Measurements from ENCODE around the gene CCDC178. TPM values are rescaled to one million over a fixed set of nuclear protein-coding genes. Genes with fewer than 3 reads are reported as not detected.

The CCDC178 gene
- total and polyA plus RNA-seq, 2 donors (not counting 1 experiment from before 2014, with no cell fraction given): 0.17 TPM; not detected in 1

DNA sequence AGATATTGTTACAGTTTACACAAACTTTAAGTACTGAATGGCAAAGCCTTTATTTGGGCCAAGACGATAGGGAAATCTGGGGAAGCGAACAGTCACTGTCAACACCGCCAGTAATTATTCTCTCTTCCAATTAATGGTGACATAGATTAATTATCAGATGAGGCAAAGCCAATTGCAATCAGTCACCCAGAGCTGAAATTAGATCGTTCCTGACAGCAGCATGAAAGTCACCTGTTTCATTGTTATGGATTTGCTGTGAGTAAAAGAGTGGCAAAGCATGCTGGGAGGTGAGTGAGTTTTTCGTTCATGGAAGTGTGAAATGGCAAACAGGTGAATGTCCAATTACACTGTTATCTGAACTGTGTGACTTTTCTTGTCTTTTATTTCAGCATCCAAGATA, 502.9 kb downstream of the CCDC178 start:
- no peaks in the 10 kb centered on the region for H4K20me1 ChIP-seq (ENCODE audit: control insufficient read depth, extremely low read depth, insufficient read depth, low read length)
- no peaks in the 10 kb centered on the region for H3K9me3 ChIP-seq (ENCODE audit: control insufficient read depth, insufficient read depth, low read depth, low read length)
- DNase-seq (ENCODE audit: low read depth in 2 of 2): no peak
- H3K4me3 ChIP-seq (replicated peaks in 1 of 4; ENCODE audit: control extremely low read depth in 1 of 4, insufficient read depth in 1 of 4, low read depth in 3 of 4, low read length in 4 of 4): no peak overlapping the region
- H2AFZ ChIP-seq (ENCODE audit: low read length): no peak overlapping the region
- no peaks in the 10 kb centered on the region for H3K27me3 ChIP-seq (ENCODE audit: control insufficient read depth, insufficient read depth, low read length)
- no peaks in the 10 kb centered on the region for H3K36me3 ChIP-seq (ENCODE audit: control insufficient read depth, insufficient read depth, low read length)
- H3K9ac ChIP-seq (ENCODE audit: insufficient read depth, low read length): no peak overlapping the region
- H3K79me2 ChIP-seq (ENCODE audit: control insufficient read depth, insufficient read depth, low read length): no peaks in the 10 kb centered on the region
- H3K4me2 ChIP-seq (ENCODE audit: extremely low read depth, insufficient read depth, low read length): no peak overlapping the region
- H3K4me1 ChIP-seq (ENCODE audit: control insufficient read depth, extremely low read depth, insufficient read depth, low read length): no peaks in the 10 kb centered on the region
- no peak overlapping the region for H3K27ac ChIP-seq (ENCODE audit: insufficient read depth, low read length)
- TF ChIP-seq EZH2 (IDR thresholded peaks at IDR 0.05; ENCODE audit: low read length, missing control alignments) (no peak), CTCF (conservative IDR thresholded peaks at IDR 0.05 in 1 of 2, IDR thresholded peaks at IDR 0.05 in 1 of 2; ENCODE audit: low read depth in 1 of 2, low read length in 2 of 2) (no peak)

DNA sequence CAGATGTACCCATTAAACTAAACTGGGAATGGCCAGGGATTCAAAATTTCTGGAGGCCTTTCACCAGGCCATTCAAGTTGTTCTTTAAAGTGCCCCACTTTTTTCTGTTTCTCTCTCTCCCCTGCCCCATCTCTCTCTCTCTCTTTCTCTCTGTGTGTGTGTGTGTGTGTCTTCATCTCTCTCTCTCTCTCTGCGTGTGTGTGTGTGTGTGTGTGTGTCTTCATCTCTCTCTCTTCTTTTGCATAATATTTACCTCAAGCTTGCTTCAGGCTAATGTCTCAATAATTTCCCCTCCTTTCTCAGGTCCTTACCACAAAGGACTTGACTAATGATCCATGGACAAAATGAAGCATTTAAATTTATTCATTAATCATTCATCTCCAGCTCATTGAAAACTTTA, 503.5 kb downstream of the CCDC178 start:
- Histone ChIP-seq H3K4me3 (replicated peaks in 1 of 4; ENCODE audit: control extremely low read depth in 1 of 4, insufficient read depth in 1 of 4, low read depth in 3 of 4, low read length in 4 of 4) (no peak overlapping the region), H3K27me3 (ENCODE audit: control insufficient read depth, insufficient read depth, low read length) (no peaks in the 10 kb centered on the region), H2AFZ (ENCODE audit: low read length) (no peak overlapping the region), H4K20me1 (ENCODE audit: control insufficient read depth, extremely low read depth, insufficient read depth, low read length) (no peaks in the 10 kb centered on the region), H3K4me2 (ENCODE audit: extremely low read depth, insufficient read depth, low read length) (no peak overlapping the region), H3K9ac (ENCODE audit: insufficient read depth, low read length) (no peak overlapping the region), H3K27ac (ENCODE audit: insufficient read depth, low read length) (no peak overlapping the region), H3K9me3 (ENCODE audit: control insufficient read depth, insufficient read depth, low read depth, low read length) (no peaks in the 10 kb centered on the region), H3K79me2 (ENCODE audit: control insufficient read depth, insufficient read depth, low read length) (no peaks in the 10 kb centered on the region), H3K36me3 (ENCODE audit: control insufficient read depth, insufficient read depth, low read length) (no peaks in the 10 kb centered on the region), H3K4me1 (ENCODE audit: control insufficient read depth, extremely low read depth, insufficient read depth, low read length) (no peaks in the 10 kb centered on the region)
- DNase-seq (ENCODE audit: low read depth in 2 of 2): peak in 1 of 2 donors; percentile 27
- TF ChIP-seq CTCF (conservative IDR thresholded peaks at IDR 0.05 in 1 of 2, IDR thresholded peaks at IDR 0.05 in 1 of 2; ENCODE audit: low read depth in 1 of 2, low read length in 2 of 2) (no peak), EZH2 (IDR thresholded peaks at IDR 0.05; ENCODE audit: low read length, missing control alignments) (no peak)

DNA sequence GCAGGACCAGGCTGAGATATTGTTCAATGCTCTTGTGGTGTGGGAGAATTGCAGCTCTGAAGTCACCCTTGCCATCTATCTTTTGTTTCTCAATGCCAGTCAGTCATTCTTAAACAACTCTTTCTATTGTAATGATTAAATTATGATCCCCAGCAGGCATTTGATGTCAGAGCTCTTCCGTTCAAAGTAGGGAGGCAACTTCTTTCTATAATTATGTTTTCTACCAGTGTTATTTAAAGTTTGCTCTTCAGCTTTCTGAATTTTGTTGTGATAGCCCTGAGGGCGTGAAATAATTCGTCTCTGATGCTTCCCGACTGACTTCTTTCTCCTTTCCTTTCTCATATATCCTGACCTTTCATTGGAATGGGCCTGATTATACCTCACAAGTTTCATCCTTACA, 506.3 kb downstream of the CCDC178 start:
- H3K27ac ChIP-seq (ENCODE audit: insufficient read depth, low read length): no peak overlapping the region
- H3K9me3 ChIP-seq (ENCODE audit: control insufficient read depth, insufficient read depth, low read depth, low read length): no peaks in the 10 kb centered on the region
- H3K27me3 ChIP-seq (ENCODE audit: control insufficient read depth, insufficient read depth, low read length): no peaks in the 10 kb centered on the region
- H3K9ac ChIP-seq (ENCODE audit: insufficient read depth, low read length): no peak overlapping the region
- TF ChIP-seq CTCF (conservative IDR thresholded peaks at IDR 0.05 in 1 of 2, IDR thresholded peaks at IDR 0.05 in 1 of 2; ENCODE audit: low read depth in 1 of 2, low read length in 2 of 2) (no peak), EZH2 (IDR thresholded peaks at IDR 0.05; ENCODE audit: low read length, missing control alignments) (no peak)
- no peak for DNase-seq (ENCODE audit: low read depth in 2 of 2)
- H3K4me1 ChIP-seq (ENCODE audit: control insufficient read depth, extremely low read depth, insufficient read depth, low read length): no peaks in the 10 kb centered on the region
- no peak overlapping the region for H3K4me3 ChIP-seq (replicated peaks in 1 of 4; ENCODE audit: control extremely low read depth in 1 of 4, insufficient read depth in 1 of 4, low read depth in 3 of 4, low read length in 4 of 4)
- no peak overlapping the region for H3K4me2 ChIP-seq (ENCODE audit: extremely low read depth, insufficient read depth, low read length)
- H4K20me1 ChIP-seq (ENCODE audit: control insufficient read depth, extremely low read depth, insufficient read depth, low read length): no peaks in the 10 kb centered on the region
- no peak overlapping the region for H2AFZ ChIP-seq (ENCODE audit: low read length)
- no peaks in the 10 kb centered on the region for H3K36me3 ChIP-seq (ENCODE audit: control insufficient read depth, insufficient read depth, low read length)
- H3K79me2 ChIP-seq (ENCODE audit: control insufficient read depth, insufficient read depth, low read length): no peaks in the 10 kb centered on the region
